OCI-LY7 (cell line): Measurements from ENCODE around the gene ACVR1C. TPM values are rescaled to one million over a fixed set of nuclear protein-coding genes. Genes with fewer than 3 reads are reported as not detected.

Experiments
- BruUV-seq: library from RNA; stranded (reverse); fragments of 400-500 nt; replicated peaks from 2 replicates; lab custom pipeline; 2021; lab: Mats Ljungman, UMichigan
- CTCF ChIA-PET: fragments of 300-600 bp; sonication (Branson Sonifier 250); formaldehyde crosslinking; loops from one replicate; lab custom pipeline; 2022; ENCODE audit warnings: antibody characterized with exemption; ENCODE audit not compliant: unreplicated experiment; lab: Charles Lee
- POLR2A ChIA-PET: fragments of 300-600 bp; sonication (Branson Sonifier 250); formaldehyde crosslinking; loops from one replicate; lab custom pipeline; 2022; ENCODE audit warnings: antibody characterized with exemption; lab: Charles Lee
- DNase-seq: peaks from one replicate; pipeline ENCODE4 v3.0.0-alpha.2; 2015; ENCODE audit warnings: low spot score
- H2AFZ ChIP-seq: fragments of 200-600 bp; sonication (generic), shearing (Covaris generic); 2 replicates; pipeline ENCODE4 v1.6.1; 2014; ENCODE audit warnings: mild to moderate bottlenecking, antibody characterized with exemption, low read length, moderate library complexity
- H3K27ac ChIP-seq: fragments of 200-600 bp; sonication (generic); 2 replicates; pipeline ENCODE4 v1.5.1; 2014; ENCODE audit warnings: mixed run types, low read depth, mild to moderate bottlenecking, moderate library complexity, low read length, inconsistent platforms; ENCODE audit not compliant: poor library complexity, severe bottlenecking
- H3K36me3 ChIP-seq: fragments of 200-600 bp; sonication (generic); 2 replicates; pipeline ENCODE4 v1.6.1; 2014; ENCODE audit warnings: mild to moderate bottlenecking, antibody characterized with exemption, low read length, moderate library complexity, mixed read lengths; ENCODE audit not compliant: insufficient read depth
- H3K4me1 ChIP-seq: fragments of 200-600 bp; sonication (generic); 2 replicates; pipeline ENCODE4 v1.5.1; 2014; ENCODE audit warnings: mild to moderate bottlenecking, low read length; ENCODE audit not compliant: insufficient read depth, poor library complexity, severe bottlenecking
- H3K4me2 ChIP-seq: fragments of 200-600 bp; sonication (generic); 2 replicates; pipeline ENCODE4 v1.6.1; 2014; ENCODE audit warnings: mild to moderate bottlenecking, low read length
- H3K4me3 ChIP-seq: fragments of 200-600 bp; sonication (generic); 2 replicates; pipeline ENCODE4 v1.5.1; 2014; ENCODE audit warnings: mild to moderate bottlenecking, low read depth, low read length; ENCODE audit not compliant: poor library complexity, severe bottlenecking
- H3K79me2 ChIP-seq: fragments of 200-600 bp; sonication (generic); 2 replicates; pipeline ENCODE4 v1.6.1; 2016; ENCODE audit warnings: low read depth, mild to moderate bottlenecking, low read length, moderate library complexity, mixed read lengths; ENCODE audit not compliant: insufficient read depth
- H3K9me2 ChIP-seq: fragments of 200-600 bp; sonication (generic); 2 replicates; pipeline ENCODE4 v1.6.1; 2016; ENCODE audit warnings: mild to moderate bottlenecking, low read length, mixed read lengths; ENCODE audit not compliant: insufficient read depth
- H3K9me3 ChIP-seq: fragments of 200-600 bp; sonication (generic); 2 replicates; pipeline ENCODE4 v1.6.1; 2014; ENCODE audit warnings: mild to moderate bottlenecking, mixed run types, low read length, mixed read lengths
- H4K20me1 ChIP-seq: fragments of 200-600 bp; sonication (generic); 2 replicates; pipeline ENCODE4 v1.6.1; 2014; ENCODE audit warnings: mild to moderate bottlenecking, antibody characterized with exemption, low read length, moderate library complexity, mixed read lengths; ENCODE audit not compliant: insufficient read depth
- CTCF ChIP-seq: fragments of 200-600 bp; sonication (generic); conservative IDR thresholded peaks from 2 replicates; pipeline ENCODE4 v1.5.1; 2014; ENCODE audit warnings: mild to moderate bottlenecking, antibody characterized with exemption, low read length, moderate library complexity, mixed read lengths
- EZH2phosphoT487 ChIP-seq: fragments of 200-600 bp; sonication (generic); IDR thresholded peaks from 2 replicates; pipeline ENCODE4 v1.6.1; 2018; ENCODE audit warnings: low read depth, borderline replicate concordance, mild to moderate bottlenecking, mixed run types, antibody characterized with exemption, low read length, moderate library complexity, mixed read lengths
- intact Hi-C: fragments of 100-400 bp; cut with micrococcal nuclease; formaldehyde crosslinking; loops from one replicate; pipeline ENCODE4 v1.10.0; 2022; ENCODE audit not compliant: unreplicated experiment
- total RNA-seq, 2 experiments: library from RNA; depleted of rRNA in 1 of 2; stranded (reverse); fragments of >200 nt in 1 of 2; shearing (Covaris generic) in 1 of 2; gene quantifications; 2 replicates each; pipeline ENCODE4 v1.2.3, GENCODE V29; 2014 to 2022

ACVR1C gene
- total RNA-seq, 2 experiments from 2014 or later = 0.03 TPM; not detected in 1

GRCh38 chr2:157596992-157597681 lies 31.5 kb downstream of the ACVR1C start:
- no peaks in the 10 kb centered on the region for H3K36me3 ChIP-seq
- H2AFZ ChIP-seq = no peak overlapping the region
- H4K20me1 ChIP-seq = no peaks in the 10 kb centered on the region
- no peak for DNase-seq
- BruUV-seq = no TSS peak
- H3K4me1 ChIP-seq = no peaks in the 10 kb centered on the region
- H3K9me3 ChIP-seq = no peaks in the 10 kb centered on the region
- H3K79me2 ChIP-seq = no peaks in the 10 kb centered on the region
- TF ChIP-seq CTCF (0 out of 2 replicates have a peak, but pooled peaks have one; percentile 29), EZH2phosphoT487 (no peak)
- no peaks in the 10 kb centered on the region for H3K9me2 ChIP-seq
- no peak overlapping the region for H3K4me3 ChIP-seq
- ChIA-PET POLR2A (no interaction called here), CTCF (no interaction called here)
- no peak overlapping the region for H3K27ac ChIP-seq
- no peak overlapping the region for H3K4me2 ChIP-seq
- intact Hi-C loops = no loop called here

GRCh38 chr2:157593411-157593810 lies 35.3 kb downstream of the ACVR1C start:
- no peaks in the 10 kb centered on the region for H3K4me1 ChIP-seq
- POLR2A ChIA-PET = no interaction called here
- intact Hi-C loops = loop anchor here (5.0 kb wide), 1 partner anchor 101 kb away; no protein-coding TSS in a partner anchor
- no peak overlapping the region for H3K4me3 ChIP-seq
- H3K9me2 ChIP-seq = no peaks in the 10 kb centered on the region
- BruUV-seq = no TSS peak
- no peaks in the 10 kb centered on the region for H3K79me2 ChIP-seq
- H3K27ac ChIP-seq = no peak overlapping the region
- CTCF ChIA-PET = no interaction called here
- H3K4me2 ChIP-seq = no peak overlapping the region
- H2AFZ ChIP-seq = no peak overlapping the region
- no peak for DNase-seq
- TF ChIP-seq CTCF = no peak
- H3K36me3 ChIP-seq = no peaks in the 10 kb centered on the region
- H4K20me1 ChIP-seq = no peaks in the 10 kb centered on the region
- H3K9me3 ChIP-seq = no peaks in the 10 kb centered on the region

GRCh38 chr2:157592948-157593347 lies 35.7 kb downstream of the ACVR1C start:
- Histone ChIP-seq H3K36me3 (no peaks in the 10 kb centered on the region), H3K79me2 (no peaks in the 10 kb centered on the region), H3K4me1 (no peaks in the 10 kb centered on the region), H3K4me2 (no peak overlapping the region), H2AFZ (no peak overlapping the region), H3K4me3 (no peak overlapping the region), H3K27ac (no peak overlapping the region), H3K9me2 (no peaks in the 10 kb centered on the region), H3K9me3 (no peaks in the 10 kb centered on the region), H4K20me1 (no peaks in the 10 kb centered on the region)
- TF ChIP-seq CTCF (peak; percentile 65), EZH2phosphoT487 (no peak)
- ChIA-PET POLR2A (no interaction called here), CTCF (no interaction called here)
- intact Hi-C loops = loop anchor here (5.0 kb wide), 1 partner anchor 101 kb away; no protein-coding TSS in a partner anchor
- DNase-seq = peak; percentile 35
- BruUV-seq = no TSS peak
